Activated CD4-positive, CD25-positive, alpha-beta regulatory T cell treated with anti-CD3 and anti-CD28 coated beads, Interleukin-2, amount 50 U/mL, for 24 hours (primary cell): ENCODE data around the gene PEAK1.

Experiments used
- ATAC-seq, 2 donors: fragments of 150-1000 bp; cut with Tn5 transposase; one replicate each; pipeline ENCODE4 v1.10.0; 2021; ENCODE audit warnings: mild to moderate bottlenecking in 1 of 2, moderate library complexity in 1 of 2

The PEAK1 gene

GRCh38 chr15:77419836-77420609 lies at the start of gene PEAK1:
PEAK1 (minus strand) TSS chr15:77420104; CDS start chr15:77181926, 238,178 bp downstream.
- peak; percentile 98 for ATAC-seq

- ATAC-seq: no peak
Measured at GRCh38 chr15:77468896-77469295, 49.0 kb upstream of the PEAK1 start.

GRCh38 chr15:77466521-77466920 lies 46.6 kb upstream of the PEAK1 start:
- ATAC-seq: no peak

- no peak for ATAC-seq
Measured at GRCh38 chr15:77464129-77464865, 44.4 kb upstream of the PEAK1 start.

- no peak for ATAC-seq
Measured at GRCh38 chr15:77461486-77461885, 41.6 kb upstream of the PEAK1 start.

- ATAC-seq: no peak
Measured at GRCh38 chr15:77459031-77459430, 39.1 kb upstream of the PEAK1 start.

- ATAC-seq: no peak
Measured at GRCh38 chr15:77457905-77458265, 38.0 kb upstream of the PEAK1 start.

GRCh38 chr15:77457191-77457904 lies 37.4 kb upstream of the PEAK1 start:
- no peak for ATAC-seq

GRCh38 chr15:77456746-77457145 lies 36.8 kb upstream of the PEAK1 start:
- ATAC-seq: no peak

- no peak for ATAC-seq
Measured at GRCh38 chr15:77455696-77456321, 35.9 kb upstream of the PEAK1 start.

- no peak for ATAC-seq
Measured at GRCh38 chr15:77454951-77455350, 35.0 kb upstream of the PEAK1 start.

GRCh38 chr15:77454265-77454664 lies 34.4 kb upstream of the PEAK1 start:
- no peak for ATAC-seq

GRCh38 chr15:77446840-77447390 lies 27.0 kb upstream of the PEAK1 start:
- ATAC-seq: no peak

GRCh38 chr15:77440378-77440999 lies 20.6 kb upstream of the PEAK1 start:
- no peak for ATAC-seq

GRCh38 chr15:77437264-77437663 lies 17.4 kb upstream of the PEAK1 start:
- ATAC-seq: no peak

GRCh38 chr15:77436822-77437221 lies 16.9 kb upstream of the PEAK1 start:
- no peak for ATAC-seq

- ATAC-seq: peak; percentile 52 to 65
Measured at GRCh38 chr15:77430652-77431051, 10.7 kb upstream of the PEAK1 start.

GRCh38 chr15:77430213-77430612 lies 10.3 kb upstream of the PEAK1 start:
- peak; percentile 93 to 95 for ATAC-seq

GRCh38 chr15:77426871-77427270 lies 7.0 kb upstream of the PEAK1 start:
- ATAC-seq: no peak

GRCh38 chr15:77426377-77426776 lies 6.5 kb upstream of the PEAK1 start:
- ATAC-seq: no peak

- no peak for ATAC-seq
Measured at GRCh38 chr15:77425104-77425503, 5.2 kb upstream of the PEAK1 start.

- ATAC-seq: no peak
Measured at GRCh38 chr15:77421370-77421700, 1.4 kb upstream of the PEAK1 start.
